Retina (tissue), 1 donor: ENCODE measurements around the gene SRGAP1.
A peak's percentile ranks its signal among the peaks of the same experiment; 100 is the strongest.
"Not testable (repeated sequence)": the region's sequence is repeated elsewhere in the genome, so short reads cannot be mapped to it uniquely, and the experiment has no call there.

ENCODE experiments used
- DNase-seq: peaks from one replicate; pipeline ENCODE4 v3.0.0-alpha.2; 2016

Gene SRGAP1

GRCh38 chr12:64180951-64181350 is 336.5 kb downstream of the SRGAP1 start:
- DNase-seq = no peak

- DNase-seq = peak; percentile 61
These were observed 337.2 kb downstream of the SRGAP1 start for GRCh38 chr12:64181430-64182291.

- DNase-seq = no peak
These were observed 339.7 kb downstream of the SRGAP1 start for GRCh38 chr12:64184216-64184615.

GRCh38 chr12:64186789-64187188 is 342.3 kb downstream of the SRGAP1 start:
- no peak for DNase-seq

GRCh38 chr12:64187370-64187769 is 342.9 kb downstream of the SRGAP1 start:
- no peak for DNase-seq

GRCh38 chr12:64187794-64188193 is 343.3 kb downstream of the SRGAP1 start:
- DNase-seq = no peak

GRCh38 chr12:64189530-64189929 is 345.0 kb downstream of the SRGAP1 start:
- no peak for DNase-seq

GRCh38 chr12:64190140-64190539 is 345.6 kb downstream of the SRGAP1 start:
- no peak for DNase-seq

GRCh38 chr12:64192644-64193444 is 348.3 kb downstream of the SRGAP1 start:
- DNase-seq = no peak

GRCh38 chr12:64193931-64194330 is 349.4 kb downstream of the SRGAP1 start:
- DNase-seq = no peak

- no peak for DNase-seq
These were observed 350.0 kb downstream of the SRGAP1 start for GRCh38 chr12:64194333-64195149.

GRCh38 chr12:64195841-64196240 is 351.3 kb downstream of the SRGAP1 start:
- not testable (repeated sequence) for DNase-seq

GRCh38 chr12:64203036-64203435 is 358.5 kb downstream of the SRGAP1 start:
- DNase-seq = no peak

GRCh38 chr12:64203775-64204174 is 359.3 kb downstream of the SRGAP1 start:
- DNase-seq = no peak

- no peak for DNase-seq
These were observed 361.0 kb downstream of the SRGAP1 start for GRCh38 chr12:64205542-64205941.

GRCh38 chr12:64207453-64207852 is 363.0 kb downstream of the SRGAP1 start:
- no peak for DNase-seq
